Activated naive CD4-positive, alpha-beta T cell treated with Interleukin-2 at 50 U/mL for 16 hours (primary cell): Measurements from ENCODE around the gene NQO2.

Experiments used
- DNase-seq: peaks from one replicate; pipeline ENCODE4 v3.0.0-alpha.2; 2020

The NQO2 gene, protein sequence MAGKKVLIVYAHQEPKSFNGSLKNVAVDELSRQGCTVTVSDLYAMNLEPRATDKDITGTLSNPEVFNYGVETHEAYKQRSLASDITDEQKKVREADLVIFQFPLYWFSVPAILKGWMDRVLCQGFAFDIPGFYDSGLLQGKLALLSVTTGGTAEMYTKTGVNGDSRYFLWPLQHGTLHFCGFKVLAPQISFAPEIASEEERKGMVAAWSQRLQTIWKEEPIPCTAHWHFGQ

DNA sequence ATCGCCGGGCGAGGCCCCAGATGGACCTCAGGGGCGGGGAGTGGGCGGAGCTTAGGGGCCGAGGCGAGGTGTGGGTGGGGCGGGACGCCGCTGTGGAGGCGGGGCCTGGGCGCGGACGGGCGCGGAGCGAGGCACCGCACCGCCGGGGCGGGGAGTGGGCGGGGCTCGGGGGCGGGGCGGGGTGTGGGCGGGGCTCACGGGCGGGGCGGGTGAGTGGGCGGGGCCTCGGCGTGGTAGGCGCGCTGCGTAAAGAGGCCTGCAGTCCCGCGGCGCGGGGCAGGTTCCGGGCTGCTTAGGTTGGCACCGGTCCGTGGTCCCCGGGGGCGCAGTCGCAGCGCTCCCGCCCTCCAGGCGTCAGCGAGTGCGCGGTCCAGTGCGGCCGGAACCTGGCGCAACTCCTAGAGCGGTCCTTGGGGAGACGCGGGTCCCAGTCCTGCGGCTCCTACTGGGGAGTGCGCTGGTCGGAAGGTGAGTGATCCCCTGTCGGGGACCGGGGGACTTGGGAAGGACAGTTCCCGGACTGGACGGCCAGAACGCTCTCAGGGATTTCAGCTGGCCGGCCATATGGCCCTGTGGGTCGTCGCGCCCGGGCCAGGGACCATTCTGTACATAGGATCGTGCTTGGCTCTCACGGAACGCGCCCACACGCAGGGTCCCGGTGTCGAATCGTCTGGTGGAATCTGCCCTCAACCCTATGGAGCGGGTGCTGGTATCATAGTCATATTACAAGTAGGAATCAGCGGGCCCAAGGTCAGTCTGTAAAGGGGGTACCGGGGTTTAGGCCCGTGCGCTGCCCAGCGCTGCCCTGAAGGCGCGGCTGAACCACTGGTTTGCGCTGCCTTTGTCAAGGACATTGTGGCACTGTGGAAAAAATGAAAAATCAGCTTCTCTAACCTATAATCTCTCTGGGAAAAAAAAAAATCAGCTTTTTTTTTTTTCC lies at the start of gene NQO2:
TSS of gene NQO2 (plus strand) at position 277 of the 940 bp plus-strand sequence. CDS start 6,659 bp downstream, outside the sequence.
- DNase-seq = peak; percentile 91

DNA sequence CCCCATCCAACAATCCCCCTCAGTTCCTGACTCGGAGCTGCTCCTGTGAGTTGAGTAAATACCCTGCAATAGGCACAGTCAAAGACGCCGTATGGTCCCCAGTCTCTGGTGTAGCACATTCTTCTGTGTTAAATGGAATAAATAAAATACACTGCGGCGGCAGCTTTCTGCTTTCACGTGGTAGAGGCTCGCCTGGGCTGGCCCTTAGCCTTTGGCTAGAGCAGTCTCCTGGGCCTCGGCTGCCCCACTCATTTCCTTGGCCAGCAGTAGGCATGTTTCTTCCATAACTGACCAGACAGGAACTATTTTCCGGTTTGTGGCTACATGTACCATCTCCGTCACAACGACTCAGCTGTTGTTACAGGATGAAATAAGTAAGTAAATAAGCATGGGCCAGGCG lies 49.0 kb upstream of the NQO2 start:
- no peak for DNase-seq

GRCh38 chr6:2951728-2952127 lies 48.0 kb upstream of the NQO2 start:
- no peak for DNase-seq

DNA sequence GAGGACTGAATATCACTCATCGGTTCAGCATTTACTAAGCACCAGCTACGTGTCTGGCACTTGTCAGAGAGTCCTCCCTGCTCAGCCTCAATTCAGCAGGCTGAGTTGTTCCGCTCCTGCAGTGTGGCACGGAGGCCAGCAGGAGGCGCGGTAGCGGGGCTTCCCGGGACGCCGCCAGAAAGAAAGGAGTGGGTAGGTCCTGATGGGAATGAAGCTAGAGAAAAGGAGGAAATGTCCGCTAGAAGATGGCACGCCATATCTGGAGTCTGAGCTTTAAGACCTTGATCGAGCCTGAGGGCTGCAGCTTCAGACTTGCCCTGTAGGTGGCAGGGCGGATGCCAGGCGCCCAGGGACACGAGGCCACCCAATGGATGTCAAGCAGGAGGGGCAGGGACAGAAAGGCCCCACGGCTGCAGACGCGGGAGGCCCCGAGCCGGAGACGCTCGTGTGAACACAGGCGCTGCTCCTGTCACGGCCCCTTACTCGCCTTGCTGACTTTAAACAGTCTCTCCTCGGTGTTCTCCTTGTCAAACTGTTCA lies 47.1 kb upstream of the NQO2 start:
- DNase-seq = peak; percentile 63

GRCh38 chr6:2953098-2953497 lies 46.6 kb upstream of the NQO2 start:
- DNase-seq = no peak

DNA sequence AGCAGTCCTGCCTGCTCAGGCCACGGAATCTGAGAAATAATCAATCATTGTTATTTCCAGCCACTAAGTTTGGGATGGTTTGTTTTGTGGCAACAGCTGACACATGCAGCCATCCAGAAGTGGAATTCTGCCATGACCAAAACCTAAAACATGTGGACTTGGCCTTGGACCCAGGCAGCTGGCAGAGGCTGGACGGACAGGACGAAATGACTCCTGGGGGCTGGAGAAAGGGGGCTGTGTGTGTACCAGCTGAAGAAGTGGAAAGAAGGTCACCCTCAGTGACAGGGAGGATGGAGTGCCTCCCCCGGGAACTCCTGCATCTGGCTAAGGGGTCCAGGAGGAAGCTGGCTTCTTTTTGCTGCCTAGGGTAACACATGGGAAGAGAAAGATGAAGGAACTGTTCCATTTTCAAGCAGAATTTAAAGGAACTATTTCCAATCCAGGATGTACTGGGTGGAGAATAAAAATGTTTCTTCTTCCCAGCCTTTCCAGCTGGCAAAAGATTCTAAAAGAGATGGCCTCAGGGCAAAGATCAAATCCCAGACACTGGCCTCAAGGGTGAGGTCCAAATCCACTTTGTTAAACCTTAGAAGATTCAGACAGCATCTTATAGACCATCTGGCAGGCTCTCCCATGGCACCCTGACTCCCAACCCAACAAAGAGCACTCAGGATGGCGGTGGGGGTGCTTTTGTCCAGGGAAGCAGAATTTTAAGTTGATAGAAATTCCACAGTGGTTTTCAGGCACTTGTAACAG lies 42.6 kb upstream of the NQO2 start:
- no peak for DNase-seq

DNA sequence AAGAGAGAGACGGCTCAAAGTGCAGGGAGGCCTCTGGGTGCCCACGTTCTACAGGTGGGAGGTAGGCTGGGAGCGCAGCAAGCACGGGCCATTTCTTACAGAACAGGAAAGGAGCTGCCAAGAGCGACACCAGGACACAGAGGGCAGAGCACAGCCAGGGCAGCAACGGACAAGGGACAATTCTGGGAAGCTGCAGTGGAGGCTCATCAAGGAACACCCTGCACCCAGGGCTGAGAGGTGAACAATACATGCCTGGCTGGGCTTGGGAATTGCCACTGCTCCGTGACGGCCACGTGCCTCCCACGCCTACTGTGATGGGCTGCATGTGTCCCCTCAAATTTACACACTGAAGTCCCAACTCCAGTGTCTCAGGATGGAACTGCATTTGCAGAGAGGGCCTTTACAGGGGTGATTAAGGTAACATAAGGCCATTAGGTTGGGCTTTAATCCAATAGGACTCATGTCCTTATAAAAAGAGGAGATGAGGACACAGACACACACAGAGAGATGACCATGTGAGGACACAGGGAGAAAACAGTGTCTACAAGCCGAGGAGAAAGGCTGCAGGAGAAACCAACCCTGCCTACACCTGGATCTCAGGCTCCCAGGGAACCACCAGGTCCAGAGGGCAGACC lies 41.9 kb upstream of the NQO2 start:
- no peak for DNase-seq

- no peak for DNase-seq
Observed at GRCh38 chr6:2958331-2958711, 41.4 kb upstream of the NQO2 start.

DNA sequence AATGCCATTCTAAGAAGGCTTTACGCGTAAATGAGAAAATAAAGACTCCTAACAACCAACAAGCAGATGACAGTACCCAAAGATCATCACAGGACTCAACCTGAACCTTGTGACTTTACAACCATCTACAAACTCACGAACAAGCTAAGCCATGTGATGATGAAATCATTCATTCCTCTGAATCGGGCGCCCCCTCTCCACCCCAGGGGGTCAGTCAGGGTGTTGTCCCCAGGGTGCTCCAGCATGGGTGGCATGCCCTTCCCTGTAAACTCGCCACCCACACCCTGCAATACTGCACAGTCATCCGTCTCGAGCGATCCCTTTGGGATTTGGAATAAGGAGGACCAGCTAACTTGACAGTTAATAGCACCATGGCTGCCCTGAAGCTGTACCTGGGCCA lies 40.9 kb upstream of the NQO2 start:
- no peak for DNase-seq

- DNase-seq = no peak
Observed at GRCh38 chr6:2959909-2960719, 39.6 kb upstream of the NQO2 start.

DNA sequence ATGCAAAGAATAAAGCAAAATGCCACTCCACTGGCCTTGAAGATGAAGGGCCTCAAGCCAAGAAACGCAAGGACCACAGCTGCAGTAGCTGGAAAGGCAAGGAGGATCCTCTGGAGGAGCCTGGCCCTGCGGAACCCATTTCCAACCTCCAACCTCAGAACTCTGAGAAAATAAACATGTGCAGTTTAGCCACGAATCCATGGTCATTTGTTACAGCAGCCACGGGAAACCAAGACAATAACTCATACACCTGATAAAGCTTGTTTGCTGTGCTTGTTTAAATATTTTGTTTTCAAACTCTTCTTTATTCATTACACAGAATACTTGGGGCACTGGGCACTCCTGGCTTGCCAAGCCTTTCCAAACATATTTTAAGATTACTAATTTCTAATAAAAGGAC lies 38.8 kb upstream of the NQO2 start:
- DNase-seq = no peak

GRCh38 chr6:2961506-2961905 lies 38.2 kb upstream of the NQO2 start:
- DNase-seq = no peak

GRCh38 chr6:2962004-2962403 lies 37.7 kb upstream of the NQO2 start:
- DNase-seq = no peak

DNA sequence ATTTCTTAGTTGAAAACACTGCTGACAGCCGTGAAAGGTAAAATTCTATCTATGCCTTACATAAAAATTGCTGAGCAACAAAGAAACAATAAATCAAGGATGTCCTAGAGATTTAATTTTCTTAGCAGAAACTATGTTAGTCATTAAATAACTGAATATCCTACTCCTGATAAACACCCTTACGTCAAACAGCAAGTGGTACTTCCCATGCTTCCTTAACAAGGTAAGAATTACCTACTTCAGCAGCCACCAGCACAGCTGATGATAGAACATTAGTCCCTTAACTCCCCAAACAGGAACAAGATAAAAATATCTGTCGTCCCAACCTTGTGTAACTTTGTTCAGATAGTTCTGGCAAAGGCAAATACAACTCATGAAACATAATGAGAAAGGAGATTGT lies 37.1 kb upstream of the NQO2 start:
- DNase-seq = no peak

GRCh38 chr6:2963756-2964155 lies 35.9 kb upstream of the NQO2 start:
- no peak for DNase-seq

DNA sequence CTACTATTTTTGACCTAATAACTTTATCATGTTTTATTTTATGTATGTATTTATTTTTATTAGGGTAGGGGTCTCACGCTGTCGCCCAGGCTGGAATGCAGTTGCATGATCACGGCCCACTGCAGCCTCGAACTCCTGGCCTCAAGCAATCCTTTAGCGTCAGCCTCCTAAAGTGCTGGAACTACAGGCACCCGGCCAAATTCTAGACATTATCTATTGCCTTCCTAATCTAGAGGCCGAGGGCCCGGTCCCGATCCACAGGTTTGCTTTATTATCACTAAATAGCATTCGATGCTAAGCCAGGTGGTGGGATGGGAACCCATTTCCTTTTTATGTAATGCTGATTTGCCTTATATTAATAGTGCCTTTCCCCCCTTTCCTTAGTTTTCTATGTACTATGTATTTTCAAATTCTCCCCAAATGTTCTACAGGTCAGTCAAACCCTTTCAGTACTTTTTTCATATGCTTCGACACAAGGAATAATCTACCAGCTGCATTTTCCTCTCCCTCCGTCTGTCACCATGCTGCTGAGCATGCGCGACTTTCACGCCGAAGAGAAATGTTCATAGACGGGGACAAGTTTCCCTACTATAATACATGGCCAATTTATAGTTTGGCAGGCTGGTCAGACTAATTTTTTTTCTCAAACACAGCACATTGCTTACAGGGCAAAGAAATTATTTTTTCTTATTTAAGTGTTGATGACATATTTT lies 34.7 kb upstream of the NQO2 start:
- DNase-seq = no peak

DNA sequence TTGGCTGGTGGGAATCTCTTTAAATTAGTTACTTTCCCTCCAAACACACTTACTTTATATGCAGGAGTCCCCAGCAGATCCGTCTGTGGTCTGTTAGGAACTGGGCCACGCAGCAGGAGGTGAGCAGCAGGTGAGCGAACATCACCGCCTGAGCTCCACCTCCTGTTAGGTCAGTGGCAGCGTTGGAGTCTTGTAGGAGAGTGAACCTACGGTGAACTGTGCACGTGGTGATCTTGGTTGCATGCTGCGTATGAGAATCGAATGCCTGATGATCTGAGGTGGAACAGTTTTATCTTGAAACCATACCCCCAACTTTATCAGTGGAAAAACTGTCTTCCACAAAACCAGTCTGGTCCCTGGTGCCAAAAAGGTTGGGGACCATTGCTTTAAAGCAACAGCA lies 33.3 kb upstream of the NQO2 start:
- DNase-seq = no peak

DNA sequence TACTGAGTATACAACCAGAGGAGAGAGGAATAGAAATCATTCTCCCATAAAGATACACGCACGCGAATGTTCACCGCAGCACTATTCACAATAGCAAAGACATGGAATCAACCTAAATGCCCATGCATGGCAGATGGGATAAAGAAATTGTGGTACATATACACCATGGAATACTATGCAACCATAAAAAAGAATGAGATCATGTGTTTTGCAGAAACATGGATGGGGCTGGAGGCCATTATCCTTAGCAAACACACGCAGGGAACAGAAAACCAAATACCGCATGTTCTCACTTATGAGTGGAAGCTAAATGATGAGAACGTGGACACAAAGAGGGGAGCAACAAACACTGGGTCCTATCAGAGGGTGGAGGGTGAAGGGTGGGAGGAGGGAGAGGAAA lies 31.8 kb upstream of the NQO2 start:
- DNase-seq = no peak

DNA sequence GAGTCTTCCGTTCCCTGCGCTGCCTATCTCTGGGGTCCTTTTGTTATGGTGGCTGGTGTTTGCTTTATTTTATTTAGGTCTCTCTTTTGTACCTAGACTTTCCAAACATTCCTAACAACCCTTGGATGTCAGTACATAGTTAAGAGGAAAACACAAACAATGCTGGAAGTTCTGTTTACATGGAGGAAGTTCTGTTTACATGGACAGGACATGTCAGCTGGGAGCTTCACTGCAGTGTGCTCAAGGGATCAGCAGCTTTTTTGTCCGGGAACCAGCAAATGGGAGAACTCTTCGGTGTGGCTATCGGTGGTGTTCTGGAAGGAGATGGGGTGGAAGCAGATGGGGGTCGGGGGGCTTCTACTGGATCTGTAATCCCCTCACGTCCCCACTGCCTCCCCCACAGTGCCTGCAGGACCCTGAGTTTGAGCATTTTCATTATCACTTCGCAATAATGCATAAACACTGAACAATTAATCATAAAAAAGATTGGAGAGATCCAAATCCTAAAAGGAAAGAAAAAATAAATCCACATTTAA lies 31.0 kb upstream of the NQO2 start:
- no peak for DNase-seq

DNA sequence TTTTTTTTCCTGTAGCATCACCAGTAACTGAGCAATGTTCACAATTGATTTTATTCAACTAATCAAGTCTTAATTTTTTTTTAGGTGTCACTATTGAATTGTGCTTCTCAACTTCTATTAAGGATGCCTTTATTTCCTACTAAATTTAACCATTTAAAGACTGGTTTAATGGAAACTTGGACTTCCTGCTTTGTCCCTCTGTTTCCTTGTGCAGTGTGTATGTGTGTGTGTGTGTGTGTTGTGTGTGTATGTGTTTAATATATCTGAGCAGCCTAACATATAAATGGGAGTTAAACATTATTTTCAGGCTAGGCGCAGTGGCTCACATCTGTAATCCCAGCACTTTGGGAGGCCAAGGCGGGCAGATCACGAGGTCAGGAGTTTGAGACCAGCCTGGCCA lies 30.1 kb upstream of the NQO2 start:
- no peak for DNase-seq
